Thymus (tissue), 11 donors: ENCODE measurements around the gene CPEB4. TPM values are rescaled to one million over a fixed set of nuclear protein-coding genes. Genes with fewer than 3 reads are reported as not detected.

ENCODE experiments used
- DNase-seq, 9 donors: peaks; one replicate each; pipeline ENCODE4 v3.0.0-alpha.2; 2013; ENCODE audit warnings: low spot score in 9 of 9, low read depth in 6 of 9, missing footprints in 1 of 9
- H3K27ac ChIP-seq, 2 donors: one replicate each; pipeline ENCODE4 v1.5.1; 2013; ENCODE audit warnings: control low read depth in 1 of 2, low read depth in 1 of 2, low read length in 1 of 2, mild to moderate bottlenecking in 1 of 2, moderate library complexity in 1 of 2
- H3K27me3 ChIP-seq, 2 donors: one replicate each; pipeline ENCODE4 v1.5.1; 2013; ENCODE audit warnings: low read length in 1 of 2; ENCODE audit not compliant: control insufficient read depth in 2 of 2, insufficient read depth in 1 of 2
- H3K36me3 ChIP-seq, 2 donors: one replicate each; pipeline ENCODE4 v1.5.1; 2013; ENCODE audit warnings: low read length in 1 of 2, mild to moderate bottlenecking in 1 of 2, moderate library complexity in 1 of 2; ENCODE audit not compliant: control insufficient read depth in 2 of 2, insufficient read depth in 2 of 2
- H3K4me1 ChIP-seq, 2 donors: one replicate each; pipeline ENCODE4 v1.5.1; 2013; ENCODE audit warnings: low read length in 2 of 2; ENCODE audit not compliant: control insufficient read depth in 2 of 2, insufficient read depth in 2 of 2
- H3K4me3 ChIP-seq, 2 donors: one replicate each; pipeline ENCODE4 v1.5.1; 2013; ENCODE audit warnings: low read length in 2 of 2, control low read depth in 1 of 2, mild to moderate bottlenecking in 1 of 2
- H3K9me3 ChIP-seq, 2 donors: one replicate each; pipeline ENCODE4 v1.5.1; 2013; ENCODE audit warnings: low read length in 1 of 2, mild to moderate bottlenecking in 1 of 2; ENCODE audit not compliant: control insufficient read depth in 2 of 2, insufficient read depth in 1 of 2
- WGBS: extraction: QIAGEN DNeasy Blood & Tissue Kit; methylation state at CpG from one replicate; pipeline ENCODE4 v1.1.7; 2013; 5-methylcytosine and 5-hydroxymethylcytosine counted together
- polyA plus RNA-seq: library from polyadenylated mRNA; stranded (reverse); fragments of 200-250 nt; gene quantifications from one replicate; pipeline ENCODE4 v1.2.3, GENCODE V29; 2013
- total RNA-seq: library from RNA; stranded (reverse); fragments of 120-200 nt; gene quantifications from one replicate; pipeline ENCODE4 v1.2.4, GENCODE V29; 2013
- donor health status: healthy.

The CPEB4 gene
- total and polyA plus RNA-seq, 2 donors = 5.8 to 8.3 TPM

GRCh38 chr5:173903396-173904140 is 15.4 kb downstream of the CPEB4 start:
- Histone ChIP-seq H3K27ac (no peak overlapping the region), H3K36me3 (no peaks in the 10 kb centered on the region), H3K4me1 (no peaks in the 10 kb centered on the region), H3K27me3 (no peaks in the 10 kb centered on the region), H3K4me3 (no peak overlapping the region), H3K9me3 (no peaks in the 10 kb centered on the region)
- DNase-seq = no peak
- 97% methylated on average over 5 of the region's 5 CpGs for WGBS

- WGBS = 100% methylated on average over 1 of the region's 1 CpG
- H3K4me1 ChIP-seq = no peaks in the 10 kb centered on the region
- no peaks in the 10 kb centered on the region for H3K27me3 ChIP-seq
- no peak for DNase-seq
- H3K9me3 ChIP-seq = no peaks in the 10 kb centered on the region
- no peaks in the 10 kb centered on the region for H3K36me3 ChIP-seq
- no peak overlapping the region for H3K4me3 ChIP-seq
- no peak overlapping the region for H3K27ac ChIP-seq
Observed at GRCh38 chr5:173904151-173904550, 16.0 kb downstream of the CPEB4 start.

- Histone ChIP-seq H3K4me3 (no peak overlapping the region), H3K27ac (no peak overlapping the region), H3K4me1 (no peaks in the 10 kb centered on the region), H3K9me3 (no peaks in the 10 kb centered on the region), H3K27me3 (no peaks in the 10 kb centered on the region), H3K36me3 (no peaks in the 10 kb centered on the region)
- no peak for DNase-seq
- WGBS = 96% methylated on average over 1 of the region's 1 CpG
Observed at GRCh38 chr5:173907284-173907683, 19.1 kb downstream of the CPEB4 start.

- no peaks in the 10 kb centered on the region for H3K9me3 ChIP-seq
- no peak overlapping the region for H3K4me3 ChIP-seq
- DNase-seq = no peak
- no peaks in the 10 kb centered on the region for H3K4me1 ChIP-seq
- H3K27me3 ChIP-seq = no peaks in the 10 kb centered on the region
- WGBS = 82% methylated on average over 3 of the region's 3 CpGs
- H3K36me3 ChIP-seq = no peaks in the 10 kb centered on the region
- H3K27ac ChIP-seq = no peak overlapping the region
Observed at GRCh38 chr5:173907686-173908371, 19.7 kb downstream of the CPEB4 start.

- Histone ChIP-seq H3K4me3 (no peak overlapping the region), H3K36me3 (no peaks in the 10 kb centered on the region), H3K4me1 (no peaks in the 10 kb centered on the region), H3K27me3 (no peaks in the 10 kb centered on the region), H3K27ac (no peak overlapping the region), H3K9me3 (no peaks in the 10 kb centered on the region)
- no peak for DNase-seq
- WGBS = 89% methylated on average over 3 of the region's 3 CpGs
Observed at GRCh38 chr5:173909199-173909598, 21.1 kb downstream of the CPEB4 start.

GRCh38 chr5:173910215-173910614 is 22.1 kb downstream of the CPEB4 start:
- no peak for DNase-seq
- Histone ChIP-seq H3K27me3 (no peaks in the 10 kb centered on the region), H3K9me3 (no peaks in the 10 kb centered on the region), H3K36me3 (no peaks in the 10 kb centered on the region), H3K27ac (no peak overlapping the region), H3K4me3 (no peak overlapping the region), H3K4me1 (no peaks in the 10 kb centered on the region)
- 95% methylated on average over 3 of the region's 3 CpGs for WGBS

GRCh38 chr5:173911623-173912022 is 23.5 kb downstream of the CPEB4 start:
- Histone ChIP-seq H3K27me3 (no peaks in the 10 kb centered on the region), H3K36me3 (no peaks in the 10 kb centered on the region), H3K27ac (no peak overlapping the region), H3K4me3 (no peak overlapping the region), H3K4me1 (no peaks in the 10 kb centered on the region), H3K9me3 (no peaks in the 10 kb centered on the region)
- no peak for DNase-seq

- H3K4me1 ChIP-seq = peaks cover 0 to 3% of the 10 kb centered on the region in 2 donors
- DNase-seq = no peak
- no peaks in the 10 kb centered on the region for H3K36me3 ChIP-seq
- H3K9me3 ChIP-seq = no peaks in the 10 kb centered on the region
- H3K27ac ChIP-seq = no peak overlapping the region
- no peaks in the 10 kb centered on the region for H3K27me3 ChIP-seq
- no peak overlapping the region for H3K4me3 ChIP-seq
- 95% methylated on average over 4 of the region's 4 CpGs for WGBS
Observed at GRCh38 chr5:173913686-173914321, 25.7 kb downstream of the CPEB4 start.

- DNase-seq = no peak
- Histone ChIP-seq H3K27ac (no peak overlapping the region), H3K36me3 (no peaks in the 10 kb centered on the region), H3K4me1 (peaks cover 0 to 3% of the 10 kb centered on the region in 2 donors), H3K27me3 (no peaks in the 10 kb centered on the region), H3K4me3 (no peak overlapping the region), H3K9me3 (no peaks in the 10 kb centered on the region)
- 97% methylated on average over 7 of the region's 7 CpGs for WGBS
Observed at GRCh38 chr5:173915310-173916014, 27.3 kb downstream of the CPEB4 start.
